PC-3 (cell line): ENCODE results near the gene SLC31A1.

ENCODE experiments used
- EZH2 ChIP-seq: fragments of 300-600 bp; sonication (generic); IDR thresholded peaks from one replicate; pipeline ENCODE4 v1.6.1; 2017; ENCODE audit warnings: antibody characterized with exemption, mild to moderate bottlenecking, low read length; ENCODE audit not compliant: unreplicated experiment
- EZH2phosphoT487 ChIP-seq: fragments of 300-600 bp; sonication (generic); IDR thresholded peaks from 2 replicates; pipeline ENCODE4 v1.6.1; 2018; ENCODE audit warnings: mild to moderate bottlenecking, antibody characterized with exemption, low read length, borderline replicate concordance
- TF ChIP-seq, protein P1 (sequence below): fragments of 300-600 bp; sonication (generic); conservative IDR thresholded peaks from 2 replicates; pipeline ENCODE4 v1.5.1; 2017; ENCODE audit warnings: antibody characterized with exemption, low read depth, mild to moderate bottlenecking, low read length

DNA sequence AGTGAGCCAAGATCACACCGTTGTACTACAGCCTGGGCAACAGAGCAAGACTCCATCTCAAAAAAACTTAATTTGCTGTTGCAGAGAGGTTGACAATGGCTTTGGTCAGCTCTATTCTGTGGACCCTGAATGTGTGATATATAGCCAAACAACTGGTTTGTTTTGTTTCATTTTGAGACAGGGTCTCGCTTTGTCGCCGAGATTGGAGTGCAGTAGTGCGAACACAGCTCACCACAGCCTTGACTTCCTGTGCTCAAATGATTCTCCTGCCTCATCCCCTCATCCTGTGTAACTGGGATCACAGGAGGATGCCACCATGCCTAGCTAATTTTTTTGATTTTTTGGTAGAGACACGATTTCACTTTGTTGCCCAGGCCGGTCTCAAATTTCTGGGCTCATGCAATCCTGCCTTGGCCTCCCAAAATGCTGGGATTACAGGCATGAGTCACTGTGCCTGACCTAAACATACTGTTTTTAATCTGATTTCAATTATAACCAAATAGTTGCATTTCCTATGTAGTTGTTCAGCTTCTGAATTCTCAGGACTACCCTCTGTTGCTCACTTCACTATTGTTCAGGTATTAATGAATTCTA, 72.0 kb downstream of the SLC31A1 start:
- TF ChIP-seq, protein P1, sequence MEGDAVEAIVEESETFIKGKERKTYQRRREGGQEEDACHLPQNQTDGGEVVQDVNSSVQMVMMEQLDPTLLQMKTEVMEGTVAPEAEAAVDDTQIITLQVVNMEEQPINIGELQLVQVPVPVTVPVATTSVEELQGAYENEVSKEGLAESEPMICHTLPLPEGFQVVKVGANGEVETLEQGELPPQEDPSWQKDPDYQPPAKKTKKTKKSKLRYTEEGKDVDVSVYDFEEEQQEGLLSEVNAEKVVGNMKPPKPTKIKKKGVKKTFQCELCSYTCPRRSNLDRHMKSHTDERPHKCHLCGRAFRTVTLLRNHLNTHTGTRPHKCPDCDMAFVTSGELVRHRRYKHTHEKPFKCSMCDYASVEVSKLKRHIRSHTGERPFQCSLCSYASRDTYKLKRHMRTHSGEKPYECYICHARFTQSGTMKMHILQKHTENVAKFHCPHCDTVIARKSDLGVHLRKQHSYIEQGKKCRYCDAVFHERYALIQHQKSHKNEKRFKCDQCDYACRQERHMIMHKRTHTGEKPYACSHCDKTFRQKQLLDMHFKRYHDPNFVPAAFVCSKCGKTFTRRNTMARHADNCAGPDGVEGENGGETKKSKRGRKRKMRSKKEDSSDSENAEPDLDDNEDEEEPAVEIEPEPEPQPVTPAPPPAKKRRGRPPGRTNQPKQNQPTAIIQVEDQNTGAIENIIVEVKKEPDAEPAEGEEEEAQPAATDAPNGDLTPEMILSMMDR = no peak
- TF ChIP-seq EZH2phosphoT487 (no peak), EZH2 (no peak)
